Endothelial cell of umbilical vein (primary cell): ENCODE measurements around the gene C2CD3. TPM values are rescaled to one million over a fixed set of nuclear protein-coding genes. Genes with fewer than 3 reads are reported as not detected.

ENCODE experiments used
- BruUV-seq: library from RNA; stranded (reverse); fragments of 400-500 nt; replicated peaks from 2 replicates; lab custom pipeline; 2021; lab: Mats Ljungman, UMichigan
- CTCF ChIA-PET: fragments of 300-600, 350-600 bp; sonication (Branson Sonifier 250); formaldehyde crosslinking; loops from one replicate; lab custom pipeline; 2021; ENCODE audit warnings: antibody characterized with exemption, inconsistent platforms; lab: Charles Lee
- POLR2A ChIA-PET: fragments of 300-600, 350-600 bp; sonication (Branson Sonifier 250); formaldehyde crosslinking; loops from one replicate; lab custom pipeline; 2021; ENCODE audit warnings: antibody characterized with exemption, inconsistent platforms; lab: Charles Lee
- DNase-seq: peaks from one replicate; pipeline ENCODE4 v3.0.0-alpha.2; 2011; ENCODE audit warnings: low read depth, low spot score
- FAIRE-seq: peaks from 2 replicates; lab custom pipeline; 2011; peaks lifted over from hg19 to GRCh38; lab: Jason Lieb, UNC
- H2AFZ ChIP-seq: 2 replicates; pipeline ENCODE4 v1.6.0; 2012; ENCODE audit warnings: low read depth, low read length, control low read depth, inconsistent platforms
- H3K27ac ChIP-seq: 2 replicates; pipeline ENCODE4 v1.5.1; 2011; ENCODE audit warnings: low read depth, mild to moderate bottlenecking, control low read depth, low read length, moderate library complexity; ENCODE audit not compliant: insufficient read depth
- H3K27me3 ChIP-seq, 2 experiments: 2 replicates each; pipeline versions ENCODE4 v1.6.0 to v1.6.1; 2011; ENCODE audit warnings: low read length in 2 of 2, mixed read lengths in 1 of 2; ENCODE audit not compliant: control insufficient read depth in 2 of 2, insufficient read depth in 2 of 2
- H3K36me3 ChIP-seq, 2 experiments: 2 replicates in 1 of 2; 3 replicates in 1 of 2; pipeline ENCODE4 v1.5.1; 2011; ENCODE audit warnings: low read length in 2 of 2, mild to moderate bottlenecking in 1 of 2, moderate library complexity in 1 of 2; ENCODE audit not compliant: control insufficient read depth in 2 of 2, insufficient read depth in 2 of 2; ENCODE audit errors: extremely low read depth in 1 of 2
- H3K4me1 ChIP-seq: 3 replicates; pipeline ENCODE4 v1.5.1; 2011; ENCODE audit warnings: mild to moderate bottlenecking, low read length; ENCODE audit not compliant: control insufficient read depth, insufficient read depth; ENCODE audit errors: extremely low read depth
- H3K4me2 ChIP-seq: 2 replicates; pipeline ENCODE4 v1.6.1; 2011; ENCODE audit warnings: low read length, control low read depth, mixed read lengths; ENCODE audit not compliant: insufficient read depth
- H3K4me3 ChIP-seq, 3 experiments: fragments of 200-600 bp in 1 of 3; sonication (generic), shearing (Covaris generic) in 1 of 3; replicated peaks in 1 of 3; 2 replicates each; pipeline ENCODE4 v1.5.1; 2011 to 2016; ENCODE audit warnings: control low read depth in 3 of 3, low read length in 3 of 3, mild to moderate bottlenecking in 2 of 3, inconsistent platforms in 1 of 3, low read depth in 1 of 3, moderate library complexity in 1 of 3; ENCODE audit not compliant: insufficient read depth in 1 of 3
- H3K79me2 ChIP-seq: 2 replicates; pipeline ENCODE4 v1.6.0; 2012; ENCODE audit warnings: low read length, inconsistent platforms; ENCODE audit not compliant: control insufficient read depth, insufficient read depth
- H3K9ac ChIP-seq: replicated peaks from 2 replicates; pipeline ENCODE3; 2011; ENCODE audit warnings: low read length, control low read depth; ENCODE audit not compliant: insufficient read depth; ENCODE audit errors: extremely low read depth
- H3K9me1 ChIP-seq: replicated peaks from 3 replicates; pipeline ENCODE4 v1.6.0; 2011; ENCODE audit warnings: mild to moderate bottlenecking, low read length; ENCODE audit not compliant: control insufficient read depth, insufficient read depth; ENCODE audit errors: extremely low read depth
- H3K9me3 ChIP-seq: replicated peaks from 2 replicates; pipeline ENCODE4 v1.5.1; 2012; ENCODE audit warnings: low read length, inconsistent platforms; ENCODE audit not compliant: control insufficient read depth, insufficient read depth
- H4K20me1 ChIP-seq: replicated peaks from 2 replicates; pipeline ENCODE3; 2011; ENCODE audit warnings: mild to moderate bottlenecking, low read length; ENCODE audit not compliant: control insufficient read depth, insufficient read depth; ENCODE audit errors: extremely low read depth
- CTCF ChIP-seq, 2 donors: IDR thresholded peaks; 1 replicate in 1 of 2; 2 replicates in 1 of 2; pipeline ENCODE4 v1.5.1; 2011; ENCODE audit warnings: low read length in 2 of 2, mild to moderate bottlenecking in 2 of 2, moderate library complexity in 2 of 2, control low read depth in 1 of 2, inconsistent platforms in 1 of 2, low read depth in 1 of 2; ENCODE audit not compliant: insufficient read depth in 1 of 2; ENCODE audit errors: extremely low read depth in 1 of 2
- EZH2 ChIP-seq: IDR thresholded peaks from 2 replicates; pipeline ENCODE4 v1.6.1; 2012; ENCODE audit warnings: borderline replicate concordance, low read depth, mild to moderate bottlenecking, moderate library complexity, low read length, inconsistent platforms; ENCODE audit not compliant: severe bottlenecking
- FOS ChIP-seq: IDR thresholded peaks from 2 replicates; pipeline ENCODE4 v1.6.1; 2011; ENCODE audit warnings: mild to moderate bottlenecking, low read length, moderate library complexity, borderline replicate concordance; ENCODE audit not compliant: insufficient read depth
- GATA2 ChIP-seq: IDR thresholded peaks from 2 replicates; pipeline ENCODE4 v1.7.0; 2011; ENCODE audit warnings: low read depth, mild to moderate bottlenecking, moderate library complexity, mixed read lengths, low read length; ENCODE audit not compliant: insufficient read length, insufficient read depth
- JUN ChIP-seq: IDR thresholded peaks from 2 replicates; pipeline ENCODE4 v1.6.1; 2011; ENCODE audit warnings: borderline replicate concordance, low read depth; ENCODE audit not compliant: insufficient read length, insufficient read depth
- MAX ChIP-seq: IDR thresholded peaks from 2 replicates; pipeline ENCODE4 v1.6.1; 2011; ENCODE audit not compliant: insufficient read depth, insufficient read length
- MYC ChIP-seq: IDR thresholded peaks from one replicate; pipeline ENCODE4 v1.6.1; 2011; ENCODE audit warnings: mild to moderate bottlenecking, low read depth, low read length
- POLR2A ChIP-seq: IDR thresholded peaks from 2 replicates; pipeline ENCODE4 v1.6.1; 2012; ENCODE audit warnings: low read depth, mild to moderate bottlenecking, control low read depth, low read length
- POLR2AphosphoS5 ChIP-seq: IDR thresholded peaks from 2 replicates; pipeline ENCODE4 v1.6.1; 2012; ENCODE audit warnings: low read depth, mild to moderate bottlenecking, control low read depth, low read length, moderate library complexity; ENCODE audit not compliant: insufficient read depth
- dilution Hi-C: fragments of 300-500 bp; cut with MboI; formaldehyde crosslinking; loops from one replicate; pipeline ENCODE4 v1.15.0; 2019; ENCODE audit warnings: low sequenced_read_pairs; ENCODE audit not compliant: extremely low pct_ligation_motif_present
- intact Hi-C: fragments of 100-400 bp; cut with micrococcal nuclease; formaldehyde crosslinking; loops from one replicate; pipeline ENCODE4 v1.10.0; 2022
- polyA plus RNA-seq, 4 experiments: library from polyadenylated mRNA; depleted of rRNA in 3 of 4; stranded (reverse) in 3 of 4; unstranded in 1 of 4; fragments of >200 nt; gene quantifications; 2 replicates each; pipeline versions ENCODE4 v1.2.1 to v1.2.3, GENCODE V29; 2011 to 2012; ENCODE audit warnings: missing spikeins in 1 of 4
- total RNA-seq: library from RNA; stranded (reverse); gene quantifications from 2 replicates; pipeline ENCODE4 v1.2.3, GENCODE V29; 2021

C2CD3 gene
- total and polyA plus RNA-seq, 2 donors (not counting 3 experiments of a cell fraction or from before 2014, with no cell fraction given) = 12.9 to 36.6 TPM

GRCh38 chr11:74182635-74183034 is 11.8 kb upstream of the C2CD3 start:
- dilution Hi-C loops = no loop called here
- BruUV-seq = no TSS peak
- no peaks in the 10 kb centered on the region for H4K20me1 ChIP-seq

More at GRCh38 chr11:74182635-74183034, 11.8 kb upstream of the C2CD3 start:
- no peaks in the 10 kb centered on the region for H3K9me1 ChIP-seq
- H3K9ac ChIP-seq = no peak overlapping the region
- H2AFZ ChIP-seq = no peak overlapping the region
- no peaks in the 10 kb centered on the region for H3K4me1 ChIP-seq
- H3K27ac ChIP-seq = no peak overlapping the region
- intact Hi-C loops = no loop called here
- ChIA-PET CTCF (no interaction called here), POLR2A (no interaction called here)
- H3K36me3 ChIP-seq = no peaks in the 10 kb centered on the region
- no peak overlapping the region for H3K4me2 ChIP-seq
- no peak for TF ChIP-seq MAX
- no peak for TF ChIP-seq FOS
- no peak for TF ChIP-seq CTCF (IDR thresholded peaks at IDR 0.05; ENCODE audit: extremely low read depth in 1 of 2, insufficient read depth in 1 of 2, low read depth in 1 of 2, low read length in 2 of 2)
- no peak for TF ChIP-seq MYC
- no peak for TF ChIP-seq JUN
- no peak for TF ChIP-seq GATA2
- no peak for TF ChIP-seq EZH2
- no peak for TF ChIP-seq POLR2A
- TF ChIP-seq POLR2AphosphoS5 = no peak
- DNase-seq (no peak), FAIRE-seq (no peak)
- H3K79me2 ChIP-seq = peaks cover 3% of the 10 kb centered on the region
- H3K27me3 ChIP-seq = no peaks in the 10 kb centered on the region
- no peak overlapping the region for H3K4me3 ChIP-seq
- H3K9me3 ChIP-seq = no peaks in the 10 kb centered on the region
